SK-N-SH (cell line): Measurements from ENCODE around the gene BTN1A1. TPM values are rescaled to one million over a fixed set of nuclear protein-coding genes. Genes with fewer than 3 reads are reported as not detected.

ENCODE experiments used
- CTCF ChIA-PET: fragments of 300-600, 350-600 bp; formaldehyde crosslinking; extraction: SDS; loops from one replicate; lab custom pipeline; 2021; lab: Yijun Ruan, JAX
- POLR2A ChIA-PET: fragments of 350-600 bp; sonication (Branson Sonifier 250); formaldehyde crosslinking; extraction: SDS; loops from one replicate; lab custom pipeline; 2020; ENCODE audit warnings: antibody characterized with exemption, inconsistent platforms; lab: Yijun Ruan, JAX
- DNase-seq: peaks from one replicate; pipeline ENCODE4 v3.0.0; 2012
- H2AFZ ChIP-seq: fragments of 200-600 bp; sonication (generic); 2 replicates; pipeline ENCODE4 v1.8.1; 2016; ENCODE audit warnings: antibody characterized with exemption, mild to moderate bottlenecking, low read depth
- H3F3A ChIP-seq: fragments of 200-600 bp; sonication (generic); replicated peaks from 2 replicates; pipeline ENCODE3; 2016; ENCODE audit warnings: antibody characterized with exemption, mild to moderate bottlenecking; ENCODE audit not compliant: insufficient read depth
- H3K27ac ChIP-seq, 2 experiments: fragments of 200-500 bp in 1 of 2; fragments of 200-600 bp in 1 of 2; sonication (Bioruptor generic) in 1 of 2; sonication (generic), shearing (Covaris generic) in 1 of 2; 2 replicates each; pipeline versions ENCODE4 v1.5.1 to v1.6.1; 2014 to 2016; ENCODE audit warnings: low read depth in 2 of 2, inconsistent platforms in 1 of 2, low read length in 1 of 2, mild to moderate bottlenecking in 1 of 2, mixed read lengths in 1 of 2
- H3K27me3 ChIP-seq: fragments of 200-600 bp; sonication (generic), shearing (Covaris generic); 2 replicates; pipeline ENCODE4 v1.6.1; 2016; ENCODE audit warnings: mixed run types; ENCODE audit not compliant: insufficient read depth
- H3K36me3 ChIP-seq, 2 experiments: fragments of 200-500 bp in 1 of 2; fragments of 200-600 bp in 1 of 2; sonication (Bioruptor generic) in 1 of 2; sonication (generic) in 1 of 2; replicated peaks in 1 of 2; 2 replicates each; pipeline versions ENCODE3 to v1.5.1; 2014 to 2016; ENCODE audit warnings: low read length in 1 of 2, mild to moderate bottlenecking in 1 of 2; ENCODE audit not compliant: insufficient read depth in 2 of 2, control insufficient read depth in 1 of 2
- H3K4me1 ChIP-seq, 2 experiments: fragments of 200-500 bp in 1 of 2; fragments of 200-600 bp in 1 of 2; sonication (Bioruptor generic) in 1 of 2; sonication (generic), shearing (Covaris generic) in 1 of 2; 2 replicates each; pipeline versions ENCODE4 v1.5.1 to v1.6.1; 2014 to 2016; ENCODE audit warnings: low read depth in 1 of 2, low read length in 1 of 2, mixed run types in 1 of 2; ENCODE audit not compliant: insufficient read depth in 2 of 2, control insufficient read depth in 1 of 2
- H3K4me2 ChIP-seq: fragments of 200-600 bp; sonication (generic), shearing (Covaris generic); 2 replicates; pipeline ENCODE4 v1.6.1; 2017; ENCODE audit warnings: mixed run types
- H3K4me3 ChIP-seq, 2 experiments: fragments of 200-500 bp in 1 of 2; fragments of 200-600 bp in 1 of 2; sonication (Bioruptor generic) in 1 of 2; sonication (generic), shearing (Covaris generic) in 1 of 2; 2 replicates each; pipeline versions ENCODE4 v1.5.1 to v1.8.1; 2014 to 2016; ENCODE audit warnings: low read depth in 2 of 2, inconsistent platforms in 1 of 2, low read length in 1 of 2, mild to moderate bottlenecking in 1 of 2, mixed read lengths in 1 of 2, moderate library complexity in 1 of 2
- H3K79me2 ChIP-seq: fragments of 200-600 bp; sonication (generic); 2 replicates; pipeline ENCODE4 v1.8.1; 2017; ENCODE audit warnings: mild to moderate bottlenecking; ENCODE audit not compliant: insufficient read depth
- H3K9ac ChIP-seq: fragments of 200-600 bp; sonication (generic); 2 replicates; pipeline ENCODE4 v1.6.1; 2017; ENCODE audit warnings: mixed run types
- H3K9me2 ChIP-seq: fragments of 200-600 bp; sonication (generic); 2 replicates; pipeline ENCODE4 v1.6.1; 2017; ENCODE audit warnings: mixed run types
- H3K9me3 ChIP-seq: fragments of 200-600 bp; sonication (generic); 2 replicates; pipeline ENCODE4 v1.6.1; 2017; ENCODE audit warnings: mixed run types, mild to moderate bottlenecking, moderate library complexity
- H4K20me1 ChIP-seq: fragments of 200-600 bp; sonication (generic); 2 replicates; pipeline ENCODE4 v1.6.1; 2017; ENCODE audit warnings: mild to moderate bottlenecking, mixed run types; ENCODE audit not compliant: insufficient read depth
- ELF1 ChIP-seq: IDR thresholded peaks from 2 replicates; pipeline ENCODE4 v1.4.0; 2012
- EZH2phosphoT487 ChIP-seq: fragments of 200-600 bp; sonication (generic); IDR thresholded peaks from 2 replicates; pipeline ENCODE4 v1.6.1; 2017; ENCODE audit warnings: low read depth, mixed run types, mild to moderate bottlenecking, antibody characterized with exemption, moderate library complexity, borderline replicate concordance
- FOSL2 ChIP-seq: IDR thresholded peaks from 2 replicates; pipeline ENCODE4 v1.4.0; 2012; ENCODE audit warnings: low read depth, mild to moderate bottlenecking, moderate library complexity, borderline replicate concordance
- FOXM1 ChIP-seq: IDR thresholded peaks from 2 replicates; pipeline ENCODE4 v1.4.0; 2012; ENCODE audit warnings: low read depth, mild to moderate bottlenecking
- GATA2 ChIP-seq: sonication (generic); formaldehyde crosslinking; IDR thresholded peaks from 2 replicates; pipeline ENCODE4 v1.5.0; 2020; ENCODE audit warnings: mild to moderate bottlenecking, missing genetic modification reagents
- JUND ChIP-seq: IDR thresholded peaks from 2 replicates; pipeline ENCODE4 v1.4.0; 2012
- MXI1 ChIP-seq: IDR thresholded peaks from 2 replicates; pipeline ENCODE4 v1.6.1; 2012; ENCODE audit warnings: mild to moderate bottlenecking, low read depth, low read length, improper control_type of control experiment
- NRF1 ChIP-seq: IDR thresholded peaks from 2 replicates; pipeline ENCODE4 v1.6.1; 2012; ENCODE audit warnings: low read depth, mild to moderate bottlenecking, low read length
- POLR2AphosphoS5 ChIP-seq: IDR thresholded peaks from 2 replicates; pipeline ENCODE4 v1.6.1; 2012; ENCODE audit warnings: low read depth, low read length
- RAD21 ChIP-seq: IDR thresholded peaks from 2 replicates; pipeline ENCODE4 v1.6.1; 2012; ENCODE audit warnings: mild to moderate bottlenecking, low read length
- RCOR1 ChIP-seq: fragments of 150-350 bp; IDR thresholded peaks from 2 replicates; pipeline ENCODE4 v1.6.1; 2017; ENCODE audit warnings: antibody characterized with exemption, low read length
- RXRA ChIP-seq: IDR thresholded peaks from 2 replicates; pipeline ENCODE4 v1.4.0; 2012; ENCODE audit warnings: low read depth, mild to moderate bottlenecking, borderline replicate concordance
- SIN3A ChIP-seq: IDR thresholded peaks from 2 replicates; pipeline ENCODE4 v1.6.1; 2012; ENCODE audit warnings: low read depth, mild to moderate bottlenecking, low read length, moderate library complexity, borderline replicate concordance
- TAF1 ChIP-seq: IDR thresholded peaks from 2 replicates; pipeline ENCODE4 v1.6.1; 2012; ENCODE audit warnings: low read depth, mild to moderate bottlenecking, low read length, moderate library complexity, borderline replicate concordance
- TCF12 ChIP-seq: IDR thresholded peaks from 2 replicates; pipeline ENCODE4 v1.4.0; 2012
- TEAD4 ChIP-seq: IDR thresholded peaks from 2 replicates; pipeline ENCODE4 v1.4.0; 2012; ENCODE audit warnings: mild to moderate bottlenecking, borderline replicate concordance; ENCODE audit not compliant: insufficient read depth
- YY1 ChIP-seq: IDR thresholded peaks from 2 replicates; pipeline ENCODE4 v1.4.0; 2012; ENCODE audit warnings: low read depth, mild to moderate bottlenecking
- WGBS: methylation state at CpG from one replicate; pipeline ENCODE4 v1.1.6; 2017; ENCODE audit warnings: low lambda C conversion rate; 5-methylcytosine and 5-hydroxymethylcytosine counted together
- polyA plus RNA-seq, 3 experiments: library from polyadenylated mRNA; depleted of rRNA; stranded (reverse); fragments of >200 nt; gene quantifications; 2 replicates each; pipeline ENCODE4 v1.2.3, GENCODE V29; 2012
- TF ChIP-seq, protein P1 (sequence below): fragments of 150-350 bp; IDR thresholded peaks from 2 replicates; pipeline ENCODE4 v1.6.1; 2016; ENCODE audit warnings: mild to moderate bottlenecking, low read depth, low read length
- TF ChIP-seq, protein P2 (sequence below): IDR thresholded peaks from 2 replicates; pipeline ENCODE4 v1.4.0; 2012; ENCODE audit warnings: low read depth, borderline replicate concordance
- TF ChIP-seq, protein P3 (sequence below): IDR thresholded peaks from 2 replicates; pipeline ENCODE4 v1.4.0; 2012; ENCODE audit warnings: low read depth
- TF ChIP-seq, protein P4 (sequence below): IDR thresholded peaks from 2 replicates; pipeline ENCODE4; 2012
- TF ChIP-seq, protein P5 (sequence below): IDR thresholded peaks from 2 replicates; pipeline ENCODE4 v1.4.0; 2012; ENCODE audit warnings: low read depth, borderline replicate concordance

BTN1A1 gene
- polyA plus RNA-seq, 1 of the 3 experiments (the other 2 are of a cell fraction) = not detected

DNA sequence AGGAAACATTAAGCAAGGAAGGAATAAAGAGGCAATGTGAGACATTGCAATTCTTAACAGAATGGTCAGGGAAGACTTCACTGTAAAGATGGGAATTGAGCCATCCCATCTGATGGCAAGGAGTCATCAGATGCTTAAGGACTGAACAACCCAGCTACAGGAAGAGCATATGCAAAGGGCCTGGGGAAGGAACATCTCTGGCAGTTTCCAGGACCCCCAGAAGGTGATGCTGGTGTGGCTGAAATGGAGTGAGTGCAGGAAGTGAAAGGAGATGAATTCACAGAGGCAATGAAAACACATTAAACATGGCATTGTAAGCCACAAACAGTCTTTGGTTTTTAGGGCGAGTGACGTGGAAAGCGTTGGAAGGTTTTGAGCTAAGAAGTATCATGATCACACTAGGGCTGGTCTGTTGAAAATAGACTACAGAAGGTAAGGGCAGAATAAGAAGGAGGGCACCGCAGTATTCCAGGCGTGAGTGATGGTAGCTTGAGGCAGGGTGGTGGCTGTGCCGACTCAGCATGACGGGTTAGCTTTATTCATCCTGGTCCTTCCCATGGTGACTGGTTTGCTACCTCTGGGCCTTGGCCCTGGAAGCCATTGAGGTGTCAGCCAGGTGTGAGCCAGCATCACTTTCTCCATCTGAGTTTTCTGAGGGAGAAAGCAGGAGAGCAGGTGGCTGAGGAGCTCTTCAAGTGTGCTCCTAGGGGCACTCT lies 35.5 kb upstream of the BTN1A1 start:
- Histone ChIP-seq H3K9me2 (no peaks in the 10 kb centered on the region), H3K9ac (no peak overlapping the region), H4K20me1 (no peaks in the 10 kb centered on the region), H3K27me3 (no peaks in the 10 kb centered on the region), H3K36me3 (peaks cover 69 to 74% of the 10 kb centered on the region in 2 experiments), H3F3A (peaks cover 3% of the 10 kb centered on the region), H3K9me3 (no peaks in the 10 kb centered on the region), H3K79me2 (peaks cover 29% of the 10 kb centered on the region), H3K4me3 (no peak overlapping the region), H3K4me2 (no peak overlapping the region), H3K27ac (no peak overlapping the region), H2AFZ (no peak overlapping the region), H3K4me1 (peaks cover 5 to 8% of the 10 kb centered on the region in 2 experiments; a peak in 1 of 4 replicates)
- DNase-seq = no peak
- ChIA-PET CTCF (interaction anchor here (0.7 to 0.9 kb wide), 2 partner anchors 123 kb away, joined by 3 read pairs; no protein-coding TSS in a partner anchor), POLR2A (no interaction called here)
- 98% methylated on average over 7 of the region's 7 CpGs for WGBS
- no peak for TF ChIP-seq JUND
- no peak for TF ChIP-seq RCOR1
- TF ChIP-seq RXRA = no peak
- TF ChIP-seq, protein P1, sequence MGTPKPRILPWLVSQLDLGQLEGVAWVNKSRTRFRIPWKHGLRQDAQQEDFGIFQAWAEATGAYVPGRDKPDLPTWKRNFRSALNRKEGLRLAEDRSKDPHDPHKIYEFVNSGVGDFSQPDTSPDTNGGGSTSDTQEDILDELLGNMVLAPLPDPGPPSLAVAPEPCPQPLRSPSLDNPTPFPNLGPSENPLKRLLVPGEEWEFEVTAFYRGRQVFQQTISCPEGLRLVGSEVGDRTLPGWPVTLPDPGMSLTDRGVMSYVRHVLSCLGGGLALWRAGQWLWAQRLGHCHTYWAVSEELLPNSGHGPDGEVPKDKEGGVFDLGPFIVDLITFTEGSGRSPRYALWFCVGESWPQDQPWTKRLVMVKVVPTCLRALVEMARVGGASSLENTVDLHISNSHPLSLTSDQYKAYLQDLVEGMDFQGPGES = no peak
- no peak for TF ChIP-seq GATA2
- TF ChIP-seq NRF1 = no peak
- no peak for TF ChIP-seq MXI1
- no peak for TF ChIP-seq SIN3A
- TF ChIP-seq RAD21 = no peak

DNA sequence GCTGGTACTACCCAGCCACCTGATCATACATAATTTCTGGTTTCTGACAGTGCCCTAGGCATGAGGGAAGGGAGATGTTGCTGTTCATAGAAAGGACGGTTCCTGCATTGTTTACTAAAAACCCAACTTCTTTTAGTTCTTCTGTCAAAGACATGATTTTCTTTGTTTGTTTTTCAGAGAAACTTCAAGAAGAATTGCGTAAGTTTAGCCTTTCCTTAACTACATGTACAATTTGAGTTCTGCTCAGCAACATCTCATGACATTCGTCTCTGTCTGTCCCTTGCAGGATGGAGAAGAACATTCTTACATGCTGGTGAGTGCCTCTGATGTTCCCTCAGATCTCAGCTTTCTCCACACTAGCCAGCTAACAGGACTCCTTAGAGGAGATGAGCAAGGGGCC lies 34.3 kb upstream of the BTN1A1 start:
- 94% methylated on average over 3 of the region's 3 CpGs for WGBS
- no peak for DNase-seq
- Histone ChIP-seq H3K79me2 (peaks cover 17% of the 10 kb centered on the region; the same call in 1 of the 2 replicates), H3F3A (peaks cover 3% of the 10 kb centered on the region), H3K4me2 (no peak overlapping the region), H3K4me1 (0 out of 4 replicates have a peak, but pooled peaks cover 0 to 6% of the 10 kb centered on the region in 2 experiments), H3K4me3 (no peak overlapping the region)
- TF ChIP-seq, protein P2, sequence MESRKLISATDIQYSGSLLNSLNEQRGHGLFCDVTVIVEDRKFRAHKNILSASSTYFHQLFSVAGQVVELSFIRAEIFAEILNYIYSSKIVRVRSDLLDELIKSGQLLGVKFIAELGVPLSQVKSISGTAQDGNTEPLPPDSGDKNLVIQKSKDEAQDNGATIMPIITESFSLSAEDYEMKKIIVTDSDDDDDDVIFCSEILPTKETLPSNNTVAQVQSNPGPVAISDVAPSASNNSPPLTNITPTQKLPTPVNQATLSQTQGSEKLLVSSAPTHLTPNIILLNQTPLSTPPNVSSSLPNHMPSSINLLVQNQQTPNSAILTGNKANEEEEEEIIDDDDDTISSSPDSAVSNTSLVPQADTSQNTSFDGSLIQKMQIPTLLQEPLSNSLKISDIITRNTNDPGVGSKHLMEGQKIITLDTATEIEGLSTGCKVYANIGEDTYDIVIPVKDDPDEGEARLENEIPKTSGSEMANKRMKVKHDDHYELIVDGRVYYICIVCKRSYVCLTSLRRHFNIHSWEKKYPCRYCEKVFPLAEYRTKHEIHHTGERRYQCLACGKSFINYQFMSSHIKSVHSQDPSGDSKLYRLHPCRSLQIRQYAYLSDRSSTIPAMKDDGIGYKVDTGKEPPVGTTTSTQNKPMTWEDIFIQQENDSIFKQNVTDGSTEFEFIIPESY = no peak
- TF ChIP-seq YY1 (no peak), ELF1 (no peak), TEAD4 (no peak), FOSL2 (no peak), POLR2AphosphoS5 (no peak), TCF12 (no peak), TAF1 (no peak), EZH2phosphoT487 (no peak), NRF1 (no peak), FOXM1 (no peak)
- TF ChIP-seq, protein P3, sequence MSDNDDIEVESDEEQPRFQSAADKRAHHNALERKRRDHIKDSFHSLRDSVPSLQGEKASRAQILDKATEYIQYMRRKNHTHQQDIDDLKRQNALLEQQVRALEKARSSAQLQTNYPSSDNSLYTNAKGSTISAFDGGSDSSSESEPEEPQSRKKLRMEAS = no peak
- TF ChIP-seq, protein P4, sequence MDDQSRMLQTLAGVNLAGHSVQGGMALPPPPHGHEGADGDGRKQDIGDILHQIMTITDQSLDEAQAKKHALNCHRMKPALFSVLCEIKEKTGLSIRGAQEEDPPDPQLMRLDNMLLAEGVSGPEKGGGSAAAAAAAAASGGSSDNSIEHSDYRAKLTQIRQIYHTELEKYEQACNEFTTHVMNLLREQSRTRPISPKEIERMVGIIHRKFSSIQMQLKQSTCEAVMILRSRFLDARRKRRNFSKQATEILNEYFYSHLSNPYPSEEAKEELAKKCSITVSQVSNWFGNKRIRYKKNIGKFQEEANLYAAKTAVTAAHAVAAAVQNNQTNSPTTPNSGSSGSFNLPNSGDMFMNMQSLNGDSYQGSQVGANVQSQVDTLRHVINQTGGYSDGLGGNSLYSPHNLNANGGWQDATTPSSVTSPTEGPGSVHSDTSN = no peak
- TF ChIP-seq, protein P5, sequence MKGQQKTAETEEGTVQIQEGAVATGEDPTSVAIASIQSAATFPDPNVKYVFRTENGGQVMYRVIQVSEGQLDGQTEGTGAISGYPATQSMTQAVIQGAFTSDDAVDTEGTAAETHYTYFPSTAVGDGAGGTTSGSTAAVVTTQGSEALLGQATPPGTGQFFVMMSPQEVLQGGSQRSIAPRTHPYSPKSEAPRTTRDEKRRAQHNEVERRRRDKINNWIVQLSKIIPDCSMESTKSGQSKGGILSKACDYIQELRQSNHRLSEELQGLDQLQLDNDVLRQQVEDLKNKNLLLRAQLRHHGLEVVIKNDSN = no peak
- TF ChIP-seq, all 33 proteins: peak for 0
- H3K9ac ChIP-seq = no peak overlapping the region
- H2AFZ ChIP-seq = no peak overlapping the region
- no peaks in the 10 kb centered on the region for H3K9me3 ChIP-seq
- POLR2A ChIA-PET = no interaction called here
- H4K20me1 ChIP-seq = no peaks in the 10 kb centered on the region
- CTCF ChIA-PET = no interaction called here
- no peak overlapping the region for H3K27ac ChIP-seq
- H3K9me2 ChIP-seq = no peaks in the 10 kb centered on the region
- peaks cover 62 to 65% of the 10 kb centered on the region in 2 experiments for H3K36me3 ChIP-seq
- H3K27me3 ChIP-seq = no peaks in the 10 kb centered on the region
